IMR-90 (cell line): ENCODE data around the gene SH3RF3. TPM values are rescaled to one million over a fixed set of nuclear protein-coding genes. Genes with fewer than 3 reads are reported as not detected.

ENCODE experiments used
- ATAC-seq: fragments of 200-7000 bp; cut with Tn5 transposase; 2 replicates; pipeline ENCODE4 v1.9.1; 2020; ENCODE audit warnings: low read depth, mild to moderate bottlenecking, moderate library complexity
- BruUV-seq: library from RNA; stranded (reverse); fragments of 400-500 nt; replicated peaks from 2 replicates; lab custom pipeline; 2021; lab: Mats Ljungman, UMichigan
- CTCF ChIA-PET: fragments of 300-600 bp; formaldehyde crosslinking; extraction: SDS; loops from one replicate; lab custom pipeline; 2021; ENCODE audit warnings: antibody characterized with exemption; lab: Yijun Ruan, JAX
- POLR2A ChIA-PET: fragments of 300-600 bp; sonication (Branson Sonifier 250); formaldehyde crosslinking; loops from one replicate; lab custom pipeline; 2022; ENCODE audit warnings: antibody characterized with exemption; ENCODE audit not compliant: unreplicated experiment; lab: Charles Lee
- DNase-seq: peaks from one replicate; pipeline ENCODE4 v3.0.0; 2013
- H2AFZ ChIP-seq: replicated peaks from 2 replicates; pipeline ENCODE3; 2013; ENCODE audit warnings: low read length, mild to moderate bottlenecking; ENCODE audit not compliant: poor library complexity
- H2AK5ac ChIP-seq: 2 replicates; pipeline ENCODE4 v1.6.1; 2013; ENCODE audit warnings: low read depth, low read length, inconsistent platforms
- H2AK9ac ChIP-seq: replicated peaks from 2 replicates; pipeline ENCODE3; 2013; ENCODE audit warnings: mild to moderate bottlenecking, low read depth, low read length, moderate library complexity; ENCODE audit not compliant: poor library complexity
- H2BK120ac ChIP-seq: 2 replicates; pipeline ENCODE4 v1.6.1; 2013; ENCODE audit warnings: low read depth, low read length, inconsistent platforms
- H2BK15ac ChIP-seq: 3 replicates; pipeline ENCODE4 v1.6.1; 2013; ENCODE audit warnings: low read depth, low read length, inconsistent platforms
- H2BK20ac ChIP-seq: 2 replicates; pipeline ENCODE4 v1.6.1; 2013; ENCODE audit warnings: low read depth, mild to moderate bottlenecking, inconsistent platforms, low read length, moderate library complexity
- H2BK5ac ChIP-seq: 2 replicates; pipeline ENCODE4 v1.6.1; 2013; ENCODE audit warnings: mild to moderate bottlenecking, low read depth, low read length, inconsistent platforms; ENCODE audit not compliant: poor library complexity, severe bottlenecking
- H3K14ac ChIP-seq: replicated peaks from 2 replicates; pipeline ENCODE4 v1.6.1; 2013; ENCODE audit warnings: low read depth, low read length, inconsistent platforms
- H3K18ac ChIP-seq: 2 replicates; pipeline ENCODE4 v1.6.1; 2013; ENCODE audit warnings: low read depth, low read length, control low read depth
- H3K23ac ChIP-seq: 2 replicates; pipeline ENCODE4 v1.6.1; 2013; ENCODE audit warnings: low read depth, low read length, inconsistent platforms
- H3K27ac ChIP-seq: 2 replicates; pipeline ENCODE4 v1.5.1; 2013; ENCODE audit warnings: mild to moderate bottlenecking, control low read depth, low read length; ENCODE audit not compliant: insufficient read depth
- H3K27me3 ChIP-seq: 2 replicates; pipeline ENCODE4 v1.6.1; 2013; ENCODE audit warnings: low read length; ENCODE audit not compliant: control insufficient read depth, insufficient read depth
- H3K36me3 ChIP-seq: 2 replicates; pipeline ENCODE4 v1.6.1; 2013; ENCODE audit warnings: low read length, mixed read lengths; ENCODE audit not compliant: control insufficient read depth, insufficient read depth
- H3K4ac ChIP-seq: 2 replicates; pipeline ENCODE4 v1.6.1; 2013; ENCODE audit warnings: low read depth, low read length, inconsistent platforms
- H3K4me1 ChIP-seq: 2 replicates; pipeline ENCODE4 v1.6.1; 2013; ENCODE audit warnings: low read length, mixed read lengths; ENCODE audit not compliant: control insufficient read depth, insufficient read depth
- H3K4me2 ChIP-seq: 2 replicates; pipeline ENCODE4 v1.6.1; 2013; ENCODE audit warnings: low read depth, mild to moderate bottlenecking, control low read depth, low read length, moderate library complexity
- H3K4me3 ChIP-seq: 2 replicates; pipeline ENCODE4 v1.5.1; 2013; ENCODE audit warnings: low read depth, mild to moderate bottlenecking, control low read depth, low read length, moderate library complexity; ENCODE audit not compliant: insufficient read depth
- H3K56ac ChIP-seq: 2 replicates; pipeline ENCODE4 v1.6.1; 2013; ENCODE audit warnings: low read length, inconsistent platforms; ENCODE audit not compliant: insufficient read depth; ENCODE audit errors: extremely low read depth
- H3K79me1 ChIP-seq, 2 experiments: 2 replicates each; pipeline ENCODE4 v1.6.1; 2013; ENCODE audit warnings: low read length in 2 of 2, inconsistent platforms in 1 of 2, low read depth in 1 of 2
- H3K9ac ChIP-seq: 2 replicates; pipeline ENCODE4 v1.6.1; 2013; ENCODE audit warnings: low read depth, low read length, control low read depth
- H3K9me1 ChIP-seq: 2 replicates; pipeline ENCODE4 v1.6.1; 2013; ENCODE audit warnings: low read length, inconsistent platforms; ENCODE audit not compliant: insufficient read depth
- H3K9me3 ChIP-seq: 2 replicates; pipeline ENCODE4 v1.6.1; 2013; ENCODE audit warnings: low read length; ENCODE audit not compliant: control insufficient read depth, insufficient read depth
- H4K20me1 ChIP-seq: 2 replicates; pipeline ENCODE4 v1.6.1; 2013; ENCODE audit warnings: low read length, inconsistent platforms; ENCODE audit not compliant: insufficient read depth
- H4K5ac ChIP-seq: 2 replicates; pipeline ENCODE4 v1.6.1; 2013; ENCODE audit warnings: mild to moderate bottlenecking, low read depth, low read length, control low read depth
- H4K8ac ChIP-seq, 2 experiments: 2 replicates each; pipeline ENCODE4 v1.6.1; 2013; ENCODE audit warnings: low read depth in 2 of 2, low read length in 2 of 2, control low read depth in 1 of 2, inconsistent platforms in 1 of 2
- H4K91ac ChIP-seq: 2 replicates; pipeline ENCODE4 v1.6.1; 2013; ENCODE audit warnings: low read depth, low read length, inconsistent platforms; ENCODE audit not compliant: insufficient read depth
- ELK1 ChIP-seq: fragments of 150-350 bp; IDR thresholded peaks from 2 replicates; pipeline ENCODE4 v1.6.1; 2016; ENCODE audit warnings: low read depth, mild to moderate bottlenecking, low read length, moderate library complexity, borderline replicate concordance
- MAZ ChIP-seq: IDR thresholded peaks from 2 replicates; pipeline ENCODE4 v1.6.1; 2012; ENCODE audit warnings: low read depth, mild to moderate bottlenecking, low read length, improper control_type of control experiment, moderate library complexity, borderline replicate concordance
- RCOR1 ChIP-seq: IDR thresholded peaks from 2 replicates; pipeline ENCODE4 v1.6.1; 2012; ENCODE audit warnings: mild to moderate bottlenecking, low read length, improper control_type of control experiment; ENCODE audit not compliant: insufficient replicate concordance
- WGBS, 2 experiments: methylation state at CpG; one replicate each; pipeline versions ENCODE4 v1.1.5 to v1.1.7; 2013; ENCODE audit warnings: missing lambda C conversion rate in 2 of 2; ENCODE audit not compliant: insufficient read length in 1 of 2; ENCODE audit errors: extremely low coverage in 2 of 2; 5-methylcytosine and 5-hydroxymethylcytosine counted together
- dilution Hi-C: fragments of 300-500 bp; cut with HindIII; formaldehyde crosslinking; loops from one replicate; pipeline ENCODE4 v1.14.3; 2018; ENCODE audit warnings: low sequenced_read_pairs; ENCODE audit not compliant: unreplicated experiment
- in situ Hi-C: fragments of 300-500 bp; cut with MboI; formaldehyde crosslinking; loops from 3 replicates; pipeline ENCODE4 v1.14.3; 2019; ENCODE audit warnings: low sequenced_read_pairs, inconsistent platforms, mixed read lengths
- intact Hi-C: fragments of 100-400 bp; cut with micrococcal nuclease; formaldehyde crosslinking; loops from 2 replicates; pipeline ENCODE4 v1.10.0; 2022
- polyA plus RNA-seq, 3 experiments: library from polyadenylated mRNA; depleted of rRNA; stranded (reverse); fragments of >200 nt; gene quantifications; 2 replicates each; pipeline ENCODE4 v1.2.3, GENCODE V29; 2012; ENCODE audit warnings: low replicate concordance in 1 of 3
- total RNA-seq: library from RNA; depleted of rRNA; stranded (reverse); fragments of >200 nt; gene quantifications from 2 replicates; pipeline ENCODE4 v1.2.3, GENCODE V29; 2012

The SH3RF3 gene
- total and polyA plus RNA-seq, 2 of the 4 experiments (the other 2 are of a cell fraction) = 3.4 to 5.3 TPM

GRCh38 chr2:109236147-109236546 is 107.1 kb downstream of the SH3RF3 start:
- no peak overlapping the region for H3K27ac ChIP-seq
- no TSS peak for BruUV-seq
- no peak overlapping the region for H4K5ac ChIP-seq
- H3K14ac ChIP-seq = no peak overlapping the region
- TF ChIP-seq MAZ (no peak), RCOR1 (no peak), ELK1 (no peak)
- ChIA-PET CTCF (interaction anchor here (1.3 kb wide), 1 partner anchor 53 kb away, joined by 3 read pairs; no protein-coding TSS in a partner anchor), POLR2A (no interaction called here)
- H2BK5ac ChIP-seq = no peak overlapping the region
- 0 out of 2 replicates have a peak overlapping the region, but pooled peaks have one; percentile 9 for H2BK120ac ChIP-seq
- no peaks in the 10 kb centered on the region for H3K9me3 ChIP-seq
- H4K91ac ChIP-seq = no peak overlapping the region
- no peak overlapping the region; the same call in 1 of the 2 replicates for H2AK5ac ChIP-seq
- peaks cover 22% of the 10 kb centered on the region for H3K9me1 ChIP-seq
- no peak overlapping the region for H3K4me2 ChIP-seq
- H3K9ac ChIP-seq = no peak overlapping the region
- H2AFZ ChIP-seq = no peak overlapping the region
- H3K56ac ChIP-seq = no peak overlapping the region
- peaks cover 17% of the 10 kb centered on the region for H4K20me1 ChIP-seq
- dilution Hi-C loops = no loop called here
- DNase-seq (no peak), ATAC-seq (no peak)
- intact Hi-C loops = no loop called here
- peaks cover 26% of the 10 kb centered on the region for H3K4me1 ChIP-seq
- H4K8ac ChIP-seq = no peak overlapping the region
- peak overlapping the region; percentile 5 for H3K4ac ChIP-seq
- H3K79me1 ChIP-seq = peaks cover 56 to 90% of the 10 kb centered on the region in 2 experiments
- WGBS, 2 experiments = 60% methylated on average over 1 of the region's 4 CpGs; no CpG with 5 or more reads in 1 of the 2 experiments
- in situ Hi-C loops = no loop called here
- H3K36me3 ChIP-seq = no peaks in the 10 kb centered on the region
- no peak overlapping the region for H2BK20ac ChIP-seq
- no peak overlapping the region for H3K4me3 ChIP-seq
- peak overlapping the region; percentile 11; the same call in 1 of the 2 replicates for H3K23ac ChIP-seq
- H2AK9ac ChIP-seq = no peak overlapping the region
- H2BK15ac ChIP-seq = no peak overlapping the region
- H3K27me3 ChIP-seq = no peaks in the 10 kb centered on the region
- no peak overlapping the region for H3K18ac ChIP-seq
